ENCODE data around the gene OR5B2.
"Not testable (repeated sequence)": the region's sequence is repeated elsewhere in the genome, so short reads cannot be mapped to it uniquely, and the experiment has no call there.

Gene OR5B2

DNA sequence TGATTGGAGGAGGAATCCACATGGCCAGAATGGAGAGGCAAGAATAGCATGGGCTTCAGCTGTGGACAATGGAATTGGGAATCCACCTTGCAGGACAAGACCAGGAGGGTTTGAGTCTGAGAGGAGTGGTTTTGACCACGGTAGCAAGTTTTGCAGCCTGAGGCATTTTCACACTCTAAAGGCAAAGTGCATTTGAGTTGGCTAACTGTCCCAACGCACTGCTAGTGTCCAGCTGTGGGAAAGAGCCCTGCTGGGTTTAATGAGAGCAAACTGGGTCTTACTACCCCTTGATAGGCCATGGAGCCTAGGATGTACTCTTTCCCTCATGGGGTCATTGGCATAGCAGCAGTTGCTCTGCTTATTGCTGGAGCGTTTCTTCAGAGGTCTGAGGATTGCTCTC, at the start of gene OR5B2:
OR5B2 (minus strand) TSS at position 101 of the 400 bp plus-strand sequence. CDS start 4,860 bp downstream, outside the sequence.
- in situ Hi-C loops (cut with HindIII; ENCODE audit: low pct_unique_long_range_greater_than_20kb, low sequenced_read_pairs): no loop called here
- no peak for TF ChIP-seq JUND (IDR thresholded peaks at IDR 0.05; ENCODE audit: low read depth)
- no peak for DNase-seq (ENCODE audit: low read depth in 1 of 2, low spot score in 1 of 2)

DNA sequence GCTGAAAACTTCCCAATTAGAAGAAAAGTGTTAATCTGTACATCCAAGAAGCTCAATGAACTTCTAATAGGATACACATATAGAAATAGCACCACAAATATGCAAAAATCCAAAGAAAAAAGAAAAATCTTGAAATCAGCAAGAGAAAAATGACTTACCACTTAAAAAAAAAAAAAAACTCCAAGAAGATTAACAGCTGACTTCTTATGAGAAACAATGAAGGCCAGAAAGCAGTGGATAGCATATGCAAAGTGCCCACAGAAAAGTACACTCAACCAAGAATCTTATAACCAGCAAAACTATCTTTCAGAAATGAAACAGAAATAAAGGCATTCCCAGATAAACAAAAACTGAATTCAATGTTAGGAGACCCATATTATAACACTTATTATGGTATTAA, 44.0 kb upstream of the OR5B2 start:
- in situ Hi-C loops (cut with HindIII; ENCODE audit: low pct_unique_long_range_greater_than_20kb, low sequenced_read_pairs): no loop called here
- DNase-seq (ENCODE audit: low read depth in 1 of 2, low spot score in 1 of 2): no peak
- TF ChIP-seq JUND (IDR thresholded peaks at IDR 0.05; ENCODE audit: low read depth): no peak

DNA sequence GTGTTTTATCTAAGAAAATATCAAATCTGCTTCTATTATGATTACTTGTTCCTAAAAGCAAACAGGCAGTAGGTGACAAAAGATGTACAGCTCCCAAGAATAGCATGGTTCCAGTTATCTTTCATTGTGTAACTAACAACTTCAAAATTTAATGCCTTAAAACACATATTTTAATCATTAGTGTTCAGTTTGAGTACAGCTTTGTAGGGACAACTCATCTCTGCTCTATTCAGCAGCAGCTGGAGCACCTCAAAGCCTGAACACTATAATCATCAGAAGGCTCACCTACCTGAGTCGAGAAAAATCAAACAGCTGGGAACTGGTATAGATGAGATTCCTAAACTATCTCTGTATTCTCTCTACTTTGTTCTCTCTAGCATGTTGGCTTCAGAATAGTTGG, 38.4 kb upstream of the OR5B2 start:
- in situ Hi-C loops (cut with HindIII; ENCODE audit: low pct_unique_long_range_greater_than_20kb, low sequenced_read_pairs): no loop called here
- no peak for DNase-seq (ENCODE audit: low read depth in 1 of 2, low spot score in 1 of 2)
- TF ChIP-seq JUND (IDR thresholded peaks at IDR 0.05; ENCODE audit: low read depth): no peak

DNA sequence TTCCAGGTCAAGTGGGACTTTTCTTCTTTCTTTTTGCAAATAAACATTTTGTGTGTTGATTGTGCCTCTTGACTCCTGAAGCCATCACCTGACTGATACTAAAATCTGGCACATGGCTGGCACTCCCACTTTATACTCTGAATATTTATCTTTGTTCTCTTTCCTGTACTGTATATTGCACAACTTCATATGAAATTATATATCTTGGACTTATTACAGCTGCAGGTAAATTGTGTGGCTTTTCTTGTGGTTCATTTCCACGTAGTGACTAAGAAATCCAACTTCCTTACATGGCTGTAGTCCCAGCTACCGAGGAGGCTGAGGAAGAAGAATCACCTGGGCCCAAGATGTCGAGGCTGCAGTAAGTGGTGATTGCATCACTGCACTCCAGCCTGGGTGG, 37.8 kb upstream of the OR5B2 start:
- DNase-seq (ENCODE audit: low read depth in 1 of 2, low spot score in 1 of 2): no peak
- in situ Hi-C loops (cut with HindIII; ENCODE audit: low pct_unique_long_range_greater_than_20kb, low sequenced_read_pairs): no loop called here
- no peak for TF ChIP-seq JUND (IDR thresholded peaks at IDR 0.05; ENCODE audit: low read depth)

DNA sequence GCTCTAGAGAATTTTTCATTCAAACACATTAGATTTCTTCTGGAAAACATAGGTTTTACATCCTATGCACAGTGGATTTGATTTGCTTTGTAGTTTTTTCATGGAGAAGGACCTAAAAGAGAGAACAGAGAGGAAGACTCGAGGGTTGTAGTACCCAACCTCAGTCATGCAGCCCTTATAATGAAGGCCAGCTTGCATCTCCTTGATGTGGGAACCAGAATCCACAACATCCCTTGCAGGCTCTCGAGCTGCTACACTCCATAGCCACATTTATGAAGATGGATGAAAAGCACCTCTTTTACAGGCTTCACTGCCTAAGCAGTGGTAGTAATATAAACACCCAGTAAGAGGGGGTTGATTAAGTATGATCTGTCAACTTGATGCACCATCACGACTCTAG, 23.7 kb upstream of the OR5B2 start:
- in situ Hi-C loops (cut with HindIII; ENCODE audit: low pct_unique_long_range_greater_than_20kb, low sequenced_read_pairs): no loop called here
- TF ChIP-seq JUND (IDR thresholded peaks at IDR 0.05; ENCODE audit: low read depth): no peak
- DNase-seq (ENCODE audit: low read depth in 1 of 2, low spot score in 1 of 2): no peak

DNA sequence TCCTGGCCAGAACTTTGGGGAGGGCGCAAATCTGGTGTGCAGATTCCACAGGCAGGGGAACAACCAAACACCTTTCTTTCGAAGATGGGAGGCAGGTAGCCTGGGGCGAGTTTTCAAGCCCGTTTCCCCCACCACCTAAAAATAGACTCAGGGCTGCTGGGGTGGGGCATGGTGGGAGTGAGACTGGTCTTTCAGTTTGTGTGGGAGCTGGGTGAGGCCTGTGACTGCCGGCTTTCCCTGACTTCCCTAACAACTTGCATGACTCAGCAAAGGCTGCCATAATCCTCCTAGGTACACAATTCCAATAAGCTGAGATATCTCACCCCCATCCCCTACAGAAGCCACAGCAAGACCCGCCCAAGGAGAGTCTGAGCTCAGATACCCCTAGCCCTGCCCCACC, 18.4 kb upstream of the OR5B2 start:
- no peak for TF ChIP-seq JUND (IDR thresholded peaks at IDR 0.05; ENCODE audit: low read depth)
- in situ Hi-C loops (cut with HindIII; ENCODE audit: low pct_unique_long_range_greater_than_20kb, low sequenced_read_pairs): no loop called here
- no peak for DNase-seq (ENCODE audit: low read depth in 1 of 2, low spot score in 1 of 2)

DNA sequence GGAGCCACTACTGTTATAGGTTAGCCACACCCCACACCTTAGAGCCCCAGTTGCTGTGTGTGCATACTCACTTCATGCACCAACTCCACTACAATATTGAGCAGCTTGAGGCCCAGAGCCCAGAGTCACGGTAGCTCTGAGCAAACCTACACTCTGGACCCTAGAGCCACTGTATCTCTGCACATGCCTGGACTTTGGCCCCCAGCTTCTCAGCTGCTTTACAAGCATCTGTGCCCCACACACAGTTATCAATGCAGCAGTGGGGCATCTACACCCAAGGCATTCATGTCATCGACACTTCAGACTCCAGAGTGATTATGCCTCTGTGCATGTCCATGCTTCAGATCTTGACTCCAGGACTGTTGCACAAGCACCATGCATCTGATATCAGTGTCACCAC, 16.4 kb upstream of the OR5B2 start:
- in situ Hi-C loops (cut with HindIII; ENCODE audit: low pct_unique_long_range_greater_than_20kb, low sequenced_read_pairs): no loop called here
- DNase-seq (ENCODE audit: low read depth in 1 of 2, low spot score in 1 of 2): no peak
- no peak for TF ChIP-seq JUND (IDR thresholded peaks at IDR 0.05; ENCODE audit: low read depth)

DNA sequence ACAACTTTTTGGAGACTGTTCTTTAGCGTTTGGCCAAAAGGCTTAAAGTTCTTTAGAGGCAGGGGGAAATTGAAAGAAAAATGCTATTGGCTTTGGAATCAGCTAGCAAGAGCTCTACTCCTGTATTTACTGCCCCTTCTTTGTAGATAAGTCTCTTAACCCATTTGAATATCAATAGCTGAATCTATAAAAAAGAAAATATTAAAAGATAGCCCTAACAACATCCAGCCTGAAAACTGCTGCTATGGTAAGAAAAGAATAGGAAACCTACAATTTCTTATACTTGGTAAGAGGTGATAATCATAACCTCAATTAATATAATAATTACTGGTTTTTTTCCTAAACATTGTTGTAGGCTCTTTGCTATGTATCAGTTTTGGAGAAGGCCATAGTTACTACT, 14.2 kb upstream of the OR5B2 start, which contains the start of gene OR5B12:
OR5B12 (minus strand) TSS at position 101 of the 400 bp plus-strand sequence. CDS start 2,085 bp downstream, outside the sequence.
- in situ Hi-C loops (cut with HindIII; ENCODE audit: low pct_unique_long_range_greater_than_20kb, low sequenced_read_pairs): no loop called here
- no peak for DNase-seq (ENCODE audit: low read depth in 1 of 2, low spot score in 1 of 2)
- TF ChIP-seq JUND (IDR thresholded peaks at IDR 0.05; ENCODE audit: low read depth): no peak

DNA sequence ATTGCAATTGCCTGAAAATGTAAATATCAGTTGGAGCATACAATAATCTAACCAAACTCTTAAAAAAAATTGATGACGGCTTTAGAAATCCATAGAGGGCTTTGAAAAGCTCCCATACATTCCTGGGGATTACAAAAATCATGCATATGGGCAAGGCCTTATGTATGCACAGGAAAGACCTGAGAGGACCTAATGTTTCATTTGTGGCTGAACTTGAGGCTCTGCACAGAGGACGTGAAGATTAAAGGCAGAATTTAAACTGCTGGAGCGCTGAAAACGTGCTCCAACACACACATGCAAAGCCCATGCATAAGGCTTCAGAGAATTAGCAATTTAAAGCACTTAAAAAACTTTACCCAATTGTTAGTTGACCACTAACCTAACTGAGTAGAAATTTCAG, 10.6 kb upstream of the OR5B2 start:
- in situ Hi-C loops (cut with HindIII; ENCODE audit: low pct_unique_long_range_greater_than_20kb, low sequenced_read_pairs): no loop called here
- no peak for TF ChIP-seq JUND (IDR thresholded peaks at IDR 0.05; ENCODE audit: low read depth)
- no peak for DNase-seq (ENCODE audit: low read depth in 1 of 2, low spot score in 1 of 2)

DNA sequence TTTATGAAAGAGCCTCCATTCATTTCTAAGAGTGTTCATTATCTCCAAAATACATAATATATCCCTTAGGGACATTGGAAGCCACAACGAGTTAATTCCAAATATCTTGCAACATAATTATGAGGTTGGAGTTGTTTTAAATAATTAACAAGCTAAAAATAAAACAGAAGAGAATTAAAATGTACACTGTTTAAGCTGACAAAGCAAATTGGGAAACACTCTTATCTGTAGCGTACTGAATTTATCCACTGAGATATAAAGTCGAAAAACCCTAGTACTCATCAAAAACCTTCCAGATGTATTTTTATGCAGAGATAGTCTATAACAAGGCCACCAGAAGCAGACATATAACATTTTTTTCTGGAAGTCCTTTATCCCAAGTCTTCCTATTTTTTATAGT, 6.3 kb upstream of the OR5B2 start:
- TF ChIP-seq JUND (IDR thresholded peaks at IDR 0.05; ENCODE audit: low read depth): no peak
- no peak for DNase-seq (ENCODE audit: low read depth in 1 of 2, low spot score in 1 of 2)
- in situ Hi-C loops (cut with HindIII; ENCODE audit: low pct_unique_long_range_greater_than_20kb, low sequenced_read_pairs): no loop called here

DNA sequence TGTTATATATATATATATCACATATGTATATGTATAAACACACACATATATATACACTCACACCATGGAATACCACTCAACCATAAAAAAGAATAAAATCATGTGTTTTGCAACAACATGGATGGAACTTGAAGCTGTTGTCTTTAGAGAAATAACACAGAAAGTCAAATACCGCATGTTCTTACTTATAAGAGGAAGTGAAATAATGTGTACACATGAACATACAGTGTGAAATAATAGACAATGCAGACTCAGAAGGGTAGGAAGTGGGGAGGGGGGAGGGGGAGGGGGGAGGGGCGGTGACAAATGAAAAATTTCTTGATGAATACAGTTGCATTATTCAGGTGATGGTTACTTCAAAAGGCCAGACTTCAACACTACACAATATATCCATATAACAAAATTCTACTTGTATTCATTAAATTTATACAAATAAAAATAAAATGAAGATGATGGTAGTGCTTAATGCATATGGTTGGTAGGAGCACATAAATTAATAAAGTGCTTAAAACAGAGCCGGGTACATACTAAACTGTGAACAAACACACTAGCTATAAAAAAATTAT, 5.8 kb upstream of the OR5B2 start:
- in situ Hi-C loops (cut with HindIII; ENCODE audit: low pct_unique_long_range_greater_than_20kb, low sequenced_read_pairs): no loop called here
- no peak for DNase-seq (ENCODE audit: low read depth in 1 of 2, low spot score in 1 of 2)
- no peak for TF ChIP-seq JUND (IDR thresholded peaks at IDR 0.05; ENCODE audit: low read depth)

DNA sequence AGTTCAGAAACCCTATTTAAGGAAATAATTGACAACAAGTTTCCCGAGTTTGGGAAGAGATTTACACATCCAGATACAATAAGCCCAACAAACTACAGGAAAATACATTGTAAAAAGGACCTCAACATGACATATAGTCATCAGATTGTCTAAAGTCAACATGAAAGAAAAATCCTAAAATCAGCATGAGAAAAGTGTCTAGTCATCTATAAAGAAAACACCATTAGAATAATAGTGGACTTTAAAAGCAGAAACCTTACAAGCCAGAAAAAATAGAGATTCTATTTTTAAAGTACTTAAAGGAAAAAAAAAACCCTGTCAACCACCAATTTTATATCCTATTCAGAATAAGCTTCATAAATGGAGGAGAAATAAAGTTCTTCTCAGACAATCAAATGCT, 1.4 kb upstream of the OR5B2 start:
- DNase-seq (ENCODE audit: low read depth in 1 of 2, low spot score in 1 of 2): no peak
- TF ChIP-seq JUND (IDR thresholded peaks at IDR 0.05; ENCODE audit: low read depth): no peak
- in situ Hi-C loops (cut with HindIII; ENCODE audit: low pct_unique_long_range_greater_than_20kb, low sequenced_read_pairs): no loop called here

DNA sequence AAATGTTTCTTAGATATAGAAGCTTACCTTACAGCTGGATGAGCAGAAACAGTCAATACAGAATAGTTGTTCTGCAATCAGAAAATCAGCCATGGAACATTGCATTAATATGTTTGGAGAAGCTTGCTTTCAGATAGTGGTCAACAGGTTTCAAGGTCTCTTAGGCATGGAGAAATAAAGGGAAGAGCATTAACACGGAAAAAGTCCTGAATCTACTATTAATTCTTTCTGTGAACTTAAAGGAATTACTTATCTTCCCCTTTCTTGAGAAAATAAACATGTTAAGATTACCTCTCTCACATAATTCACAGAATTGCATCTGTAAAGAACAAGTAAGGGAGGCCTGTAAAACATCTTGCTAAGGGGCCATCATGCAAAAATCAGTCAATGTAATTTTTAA, 21.1 kb downstream of the OR5B2 start, which contains the start of gene OR5B3:
OR5B3 (minus strand) TSS at position 101 of the 400 bp plus-strand sequence. CDS start 3,465 bp downstream, outside the sequence.
- TF ChIP-seq JUND (IDR thresholded peaks at IDR 0.05; ENCODE audit: low read depth): no peak
- no peak for DNase-seq (ENCODE audit: low read depth in 1 of 2, low spot score in 1 of 2)
- in situ Hi-C loops (cut with HindIII; ENCODE audit: low pct_unique_long_range_greater_than_20kb, low sequenced_read_pairs): no loop called here

DNA sequence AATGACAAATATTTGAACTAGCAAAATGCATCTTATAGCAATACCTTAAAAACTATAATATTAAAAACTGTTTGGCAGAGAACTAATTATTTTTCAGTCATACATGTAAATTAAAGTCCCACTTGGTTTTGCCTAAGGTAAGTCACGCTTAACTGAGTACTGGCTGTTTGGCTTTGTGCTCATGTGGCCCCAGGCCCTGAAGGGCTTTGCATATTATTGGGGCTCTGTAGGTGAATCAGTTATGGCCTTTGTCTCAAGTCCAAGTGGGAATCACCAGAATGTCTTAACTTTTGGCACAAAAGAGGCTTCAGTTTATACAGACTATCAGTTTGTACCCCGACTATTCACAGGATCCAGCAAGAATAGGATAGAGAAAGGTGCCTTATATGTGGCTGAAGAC, 28.3 kb downstream of the OR5B2 start:
- in situ Hi-C loops (cut with HindIII; ENCODE audit: low pct_unique_long_range_greater_than_20kb, low sequenced_read_pairs); DNase-seq (ENCODE audit: low read depth in 1 of 2, low spot score in 1 of 2): not testable (repeated sequence)

Data from T47D (cell line).